H9 (cell line): ENCODE measurements around the gene PTPRN2. TPM values are rescaled to one million over a fixed set of nuclear protein-coding genes. Genes with fewer than 3 reads are reported as not detected.

Source experiments
- DNase-seq: peaks from one replicate; pipeline ENCODE4 v3.0.0-alpha.2; 2017
- H2AFZ ChIP-seq: one replicate; pipeline ENCODE4 v1.6.1; 2013; ENCODE audit warnings: mild to moderate bottlenecking, low read length, control low read depth, moderate library complexity
- H2AK5ac ChIP-seq: 2 replicates; pipeline ENCODE4 v1.6.1; 2013; ENCODE audit warnings: low read length, control low read depth, mixed read lengths; ENCODE audit not compliant: insufficient read length
- H2BK120ac ChIP-seq: one replicate; pipeline ENCODE4 v1.6.1; 2013; ENCODE audit warnings: low read depth, mild to moderate bottlenecking, low read length, control low read depth, inconsistent platforms; ENCODE audit not compliant: poor library complexity, severe bottlenecking
- H2BK12ac ChIP-seq: 2 replicates; pipeline ENCODE4 v1.6.1; 2013; ENCODE audit warnings: low read length, control low read depth, mixed read lengths, low read depth; ENCODE audit not compliant: insufficient read length
- H2BK15ac ChIP-seq: 2 replicates; pipeline ENCODE4 v1.6.1; 2013; ENCODE audit warnings: low read depth, low read length, control low read depth
- H2BK20ac ChIP-seq: one replicate; pipeline ENCODE4 v1.6.1; 2013; ENCODE audit warnings: low read depth, mild to moderate bottlenecking, low read length, control low read depth, inconsistent platforms; ENCODE audit not compliant: poor library complexity, severe bottlenecking
- H2BK5ac ChIP-seq: 2 replicates; pipeline ENCODE4 v1.6.1; 2013; ENCODE audit warnings: low read length, control low read depth, mixed read lengths; ENCODE audit not compliant: insufficient read length
- H3K14ac ChIP-seq: 2 replicates; pipeline ENCODE4 v1.6.1; 2013; ENCODE audit warnings: low read length, control low read depth; ENCODE audit not compliant: insufficient read depth
- H3K18ac ChIP-seq: 2 replicates; pipeline ENCODE4 v1.6.1; 2013; ENCODE audit warnings: low read depth, mild to moderate bottlenecking, mixed read lengths, low read length, control low read depth; ENCODE audit not compliant: insufficient read length
- H3K23ac ChIP-seq: 2 replicates; pipeline ENCODE4 v1.6.1; 2013; ENCODE audit warnings: low read length, control low read depth, mixed read lengths, low read depth; ENCODE audit not compliant: insufficient read length
- H3K23me2 ChIP-seq: 2 replicates; pipeline ENCODE4 v1.6.1; 2013; ENCODE audit warnings: low read depth, mild to moderate bottlenecking, mixed read lengths, low read length, control low read depth; ENCODE audit not compliant: insufficient read length, poor library complexity, severe bottlenecking
- H3K27ac ChIP-seq: 2 replicates; pipeline ENCODE4 v1.5.1; 2013; ENCODE audit warnings: low read length, control low read depth, mixed read lengths, low read depth; ENCODE audit not compliant: insufficient read length
- H3K27me3 ChIP-seq: 2 replicates; pipeline ENCODE4 v1.6.1; 2013; ENCODE audit warnings: low read length, control low read depth, inconsistent platforms; ENCODE audit not compliant: insufficient read depth
- H3K4ac ChIP-seq: 2 replicates; pipeline ENCODE4 v1.6.1; 2013; ENCODE audit warnings: low read depth, mild to moderate bottlenecking, control low read depth, inconsistent platforms, low read length, moderate library complexity
- H3K4me1 ChIP-seq: 2 replicates; pipeline ENCODE4 v1.6.1; 2013; ENCODE audit warnings: low read length, control low read depth, inconsistent platforms; ENCODE audit not compliant: insufficient read depth
- H3K4me2 ChIP-seq: 2 replicates; pipeline ENCODE4 v1.6.1; 2013; ENCODE audit warnings: low read length, control low read depth, mixed read lengths; ENCODE audit not compliant: insufficient read length, insufficient read depth
- H3K56ac ChIP-seq: 2 replicates; pipeline ENCODE4 v1.6.1; 2013; ENCODE audit warnings: low read depth, mild to moderate bottlenecking, mixed read lengths, low read length, control low read depth; ENCODE audit not compliant: insufficient read length
- H3K79me1 ChIP-seq: 2 replicates; pipeline ENCODE4 v1.6.1; 2013; ENCODE audit warnings: low read depth, mild to moderate bottlenecking, moderate library complexity, low read length, control low read depth, inconsistent platforms; ENCODE audit not compliant: insufficient read depth, poor library complexity, severe bottlenecking
- H3K79me2 ChIP-seq: 2 replicates; pipeline ENCODE4 v1.6.1; 2013; ENCODE audit warnings: low read length, control low read depth, inconsistent platforms; ENCODE audit not compliant: insufficient read depth
- H3K9ac ChIP-seq: 2 replicates; pipeline ENCODE4 v1.6.1; 2013; ENCODE audit warnings: low read length, control low read depth, mixed read lengths; ENCODE audit not compliant: insufficient read length; ENCODE audit errors: extremely low read depth
- H3K9me3 ChIP-seq: one replicate; pipeline ENCODE4 v1.6.1; 2013; ENCODE audit warnings: low read depth, low read length, inconsistent platforms; ENCODE audit not compliant: control insufficient read depth
- H3T11ph ChIP-seq: one replicate; pipeline ENCODE4 v1.6.1; 2013; ENCODE audit warnings: mild to moderate bottlenecking, low read length, control low read depth, inconsistent platforms
- H4K20me1 ChIP-seq: one replicate; pipeline ENCODE4 v1.6.1; 2013; ENCODE audit not compliant: control insufficient read depth, insufficient read length, insufficient read depth
- H4K5ac ChIP-seq: 2 replicates; pipeline ENCODE4 v1.6.1; 2013; ENCODE audit warnings: low read depth, mild to moderate bottlenecking, mixed read lengths, low read length, control low read depth; ENCODE audit not compliant: insufficient read length
- H4K8ac ChIP-seq: replicated peaks from 2 replicates; pipeline ENCODE4 v1.6.1; 2013; ENCODE audit warnings: low read length, control low read depth, mixed read lengths, low read depth; ENCODE audit not compliant: insufficient read length
- H4K91ac ChIP-seq: 2 replicates; pipeline ENCODE4 v1.6.1; 2013; ENCODE audit warnings: low read depth, mild to moderate bottlenecking, moderate library complexity, mixed read lengths, low read length, control low read depth; ENCODE audit not compliant: insufficient read length
- H3K27ac Mint-ChIP-seq, 3 experiments: 2 replicates in 2 of 3; 3 replicates in 1 of 3; pipeline ENCODE4 v1.8.0; 2020 to 2021; ENCODE audit warnings: mixed read lengths in 3 of 3, mild to moderate bottlenecking in 1 of 3, moderate library complexity in 1 of 3
- H3K27me3 Mint-ChIP-seq: 2 replicates; pipeline ENCODE4 v1.8.0; 2021; ENCODE audit warnings: low read depth, mild to moderate bottlenecking, moderate library complexity, mixed read lengths
- H3K36me3 Mint-ChIP-seq, 3 experiments: 2 replicates in 2 of 3; 3 replicates in 1 of 3; pipeline ENCODE4 v1.8.0; 2020 to 2021; ENCODE audit warnings: low read depth in 3 of 3, mixed read lengths in 3 of 3; ENCODE audit not compliant: insufficient read depth in 1 of 3
- H3K4me1 Mint-ChIP-seq, 2 experiments: 2 replicates each; pipeline ENCODE4 v1.8.0; 2020; ENCODE audit warnings: mixed read lengths in 2 of 2
- H3K4me3 Mint-ChIP-seq, 2 experiments: 2 replicates in 1 of 2; 3 replicates in 1 of 2; pipeline ENCODE4 v1.8.0; 2020 to 2021; ENCODE audit warnings: mild to moderate bottlenecking in 2 of 2, mixed read lengths in 2 of 2, moderate library complexity in 1 of 2
- H3K9me3 Mint-ChIP-seq, 2 experiments: 2 replicates in 1 of 2; 3 replicates in 1 of 2; pipeline ENCODE4 v1.8.0; 2020; ENCODE audit warnings: mild to moderate bottlenecking in 2 of 2, mixed read lengths in 2 of 2, moderate library complexity in 1 of 2
- CTCF ChIP-seq: fragments of 200-600 bp; sonication (generic); conservative IDR thresholded peaks from 3 replicates; pipeline ENCODE4 v1.8.0; 2021; ENCODE audit warnings: antibody characterized with exemption, mild to moderate bottlenecking
- WGBS: extraction: QIAGEN DNeasy Blood & Tissue Kit; methylation state at CpG from one replicate; pipeline ENCODE4 v1.1.7; 2013; ENCODE audit warnings: missing lambda C conversion rate, low lambda C conversion rate, mixed read lengths; ENCODE audit not compliant: insufficient read length; ENCODE audit errors: extremely low coverage; 5-methylcytosine and 5-hydroxymethylcytosine counted together
- total RNA-seq: library from RNA; stranded (reverse); gene quantifications from 2 replicates; pipeline ENCODE4 v1.2.1, GENCODE V29; 2021

PTPRN2 gene
- total RNA-seq, 1 experiment from 2014 or later, result 5.2 TPM

GRCh38 chr7:158450476-158451124 lies 137.0 kb downstream of the PTPRN2 start:
- DNase-seq, result no peak
- H3K23me2 ChIP-seq, result no peaks in the 10 kb centered on the region
- no peaks in the 10 kb centered on the region; the same call in 1 of the 2 replicates for H3K4me1 ChIP-seq
- H3K27me3 Mint-ChIP-seq, result peaks cover 6% of the 10 kb centered on the region
- H3K14ac ChIP-seq, result peak overlapping the region; percentile 2; the same call in 1 of the 2 replicates
- H3K4ac ChIP-seq, result no peak overlapping the region
- WGBS, result no CpG with 5 or more reads among the region's 29 CpGs
- H2AK5ac ChIP-seq, result no peak overlapping the region
- H4K8ac ChIP-seq, result no peak overlapping the region
- no peak for TF ChIP-seq CTCF
- H3K9me3 ChIP-seq, result no peaks in the 10 kb centered on the region
- no peak overlapping the region for H3K23ac ChIP-seq
- H3K4me1 Mint-ChIP-seq, result peaks cover 16% of the 10 kb centered on the region in 2 experiments
- no peak overlapping the region for H3K4me3 Mint-ChIP-seq
- H3T11ph ChIP-seq, result no peak overlapping the region
- no peaks in the 10 kb centered on the region for H4K20me1 ChIP-seq
- peaks cover 0 to 7% (median 3%) of the 10 kb centered on the region in 3 experiments; a peak in 4 of 7 replicates for H3K36me3 Mint-ChIP-seq
- H2BK5ac ChIP-seq, result no peak overlapping the region
- H3K27me3 ChIP-seq, result no peaks in the 10 kb centered on the region
- H3K9ac ChIP-seq, result no peak overlapping the region
- no peak overlapping the region for H2BK15ac ChIP-seq
- H2BK12ac ChIP-seq, result no peak overlapping the region
- no peaks in the 10 kb centered on the region for H3K79me1 ChIP-seq
- no peak overlapping the region for H4K5ac ChIP-seq
- H3K27ac ChIP-seq, result no peak overlapping the region
- H3K56ac ChIP-seq, result no peak overlapping the region
- no peak overlapping the region for H3K18ac ChIP-seq
- H2AFZ ChIP-seq, result no peak overlapping the region
- no peak overlapping the region for H2BK20ac ChIP-seq
- H3K27ac Mint-ChIP-seq, result peak overlapping the region in 2 of 3 experiments; percentile 32 to 43; a peak in 2 of 7 replicates
- H3K4me2 ChIP-seq, result no peak overlapping the region
- no peak overlapping the region for H2BK120ac ChIP-seq
- no peaks in the 10 kb centered on the region for H3K79me2 ChIP-seq
- H4K91ac ChIP-seq, result no peak overlapping the region
- peaks cover 6% of the 10 kb centered on the region in 2 experiments; a peak in 4 of 5 replicates for H3K9me3 Mint-ChIP-seq
